Stimulated activated CD8-positive, alpha-beta memory T cell treated with anti-CD3 and anti-CD28 coated beads, Interleukin-4, amount 100 ng/mL, for 1 hour (primary cell): ENCODE data around the gene LMAN2.
"Not testable (repeated sequence)": the region's sequence is repeated elsewhere in the genome, so short reads cannot be mapped to it uniquely, and the experiment has no call there.

Experiments
- DNase-seq, 2 donors: peaks; one replicate each; pipeline ENCODE4 v3.0.0-alpha.2; 2020; ENCODE audit warnings: low read depth in 2 of 2, low spot score in 1 of 2

LMAN2 gene

GRCh38 chr5:177378884-177379883, 27.7 kb upstream of the LMAN2 start:
- DNase-seq: no peak

GRCh38 chr5:177377851-177378776, 26.6 kb upstream of the LMAN2 start:
- no peak for DNase-seq

- no peak for DNase-seq
These were observed 24.6 kb upstream of the LMAN2 start for GRCh38 chr5:177376107-177376506.

GRCh38 chr5:177375516-177375915, 24.0 kb upstream of the LMAN2 start:
- not testable (repeated sequence) for DNase-seq

GRCh38 chr5:177374211-177374610, 22.7 kb upstream of the LMAN2 start:
- no peak for DNase-seq

- DNase-seq: no peak
These were observed 22.3 kb upstream of the LMAN2 start for GRCh38 chr5:177373806-177374205.

- DNase-seq: no peak
These were observed 21.4 kb upstream of the LMAN2 start for GRCh38 chr5:177372910-177373309.

GRCh38 chr5:177372034-177372896, 20.8 kb upstream of the LMAN2 start:
- DNase-seq: no peak

- DNase-seq: no peak
These were observed 19.9 kb upstream of the LMAN2 start for GRCh38 chr5:177371120-177372033.

- DNase-seq: peak in 1 of 2 donors; percentile 24
These were observed 19.1 kb upstream of the LMAN2 start for GRCh38 chr5:177370488-177371119.

GRCh38 chr5:177369645-177370440, 18.4 kb upstream of the LMAN2 start:
- no peak for DNase-seq

GRCh38 chr5:177368869-177369644, 17.6 kb upstream of the LMAN2 start:
- DNase-seq: no peak

- no peak for DNase-seq
These were observed 16.8 kb upstream of the LMAN2 start for GRCh38 chr5:177367981-177368868.

GRCh38 chr5:177367323-177367848, 15.9 kb upstream of the LMAN2 start:
- no peak for DNase-seq

GRCh38 chr5:177366528-177367322, 15.3 kb upstream of the LMAN2 start:
- DNase-seq: no peak
